Transverse colon (tissue), 3 donors: ENCODE results near the gene DGKZ.

Experiments
- CTCF ChIP-seq, 5 experiments: fragments of 200-600 bp in 3 of 5; fragments of 450-650 bp in 2 of 5; sonication (generic) in 3 of 5; IDR thresholded peaks; 1 replicate in 2 of 5; 2 replicates in 3 of 5; pipeline ENCODE4 v1.5.1; 2016 to 2017; ENCODE audit warnings: antibody characterized with exemption in 5 of 5, inconsistent platforms in 3 of 5, mild to moderate bottlenecking in 2 of 5, moderate library complexity in 1 of 5
- POLR2A ChIP-seq: fragments of 450-650 bp; IDR thresholded peaks from one replicate; pipeline ENCODE4 v1.6.1; 2016; ENCODE audit warnings: antibody characterized with exemption, mild to moderate bottlenecking, moderate library complexity

- TF ChIP-seq CTCF (IDR thresholded peaks at IDR 0.05) (no peak), POLR2A (no peak)
Observed at GRCh38 chr11:46338636-46338987, 8.7 kb upstream of the DGKZ start.
